Measurements from ENCODE around the gene MALT1.
A peak's percentile ranks its signal among the peaks of the same experiment; 100 is the strongest.
"Not testable (repeated sequence)": the region's sequence is repeated elsewhere in the genome, so short reads cannot be mapped to it uniquely, and the experiment has no call there.

Gene MALT1

DNA sequence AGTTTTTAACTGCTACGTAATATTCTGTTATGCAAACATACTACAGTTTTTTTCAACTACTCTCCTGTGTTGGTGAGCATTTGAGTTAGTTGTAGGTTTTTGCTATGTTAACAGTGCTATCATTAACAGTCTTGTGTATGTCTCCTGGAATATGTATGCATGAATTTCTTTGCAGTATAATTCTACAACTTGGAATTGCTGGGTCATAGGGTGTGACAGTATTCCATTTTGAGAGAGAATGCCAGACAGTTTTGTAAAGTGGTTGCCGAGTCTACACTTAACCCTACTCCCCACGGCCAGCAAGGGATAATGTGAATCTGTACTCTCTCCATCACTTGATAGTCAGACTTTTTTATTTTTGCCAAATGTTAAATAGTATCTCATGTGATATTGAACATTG lies 67.1 kb downstream of the MALT1 start:
- no peak for DNase-seq

DNA sequence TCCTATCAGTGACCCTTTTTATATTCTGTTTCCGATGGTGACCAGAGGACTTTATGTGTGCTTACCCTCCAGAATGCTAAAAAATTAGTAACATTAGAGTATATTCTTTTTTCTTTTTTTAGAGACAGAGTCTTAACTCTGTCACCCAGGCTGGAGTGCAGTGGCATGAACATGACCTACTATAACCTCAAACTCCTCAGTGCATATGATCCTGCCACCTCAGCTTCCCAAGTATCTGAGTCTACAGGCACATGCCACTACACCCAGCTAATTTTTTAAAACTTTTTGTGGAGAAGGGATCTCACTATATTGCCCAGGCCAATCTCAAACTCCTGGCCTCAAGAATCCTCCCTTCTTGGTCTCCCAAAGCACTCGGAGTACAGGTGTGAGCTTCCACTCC lies 74.6 kb downstream of the MALT1 start:
- no peak for DNase-seq

DNA sequence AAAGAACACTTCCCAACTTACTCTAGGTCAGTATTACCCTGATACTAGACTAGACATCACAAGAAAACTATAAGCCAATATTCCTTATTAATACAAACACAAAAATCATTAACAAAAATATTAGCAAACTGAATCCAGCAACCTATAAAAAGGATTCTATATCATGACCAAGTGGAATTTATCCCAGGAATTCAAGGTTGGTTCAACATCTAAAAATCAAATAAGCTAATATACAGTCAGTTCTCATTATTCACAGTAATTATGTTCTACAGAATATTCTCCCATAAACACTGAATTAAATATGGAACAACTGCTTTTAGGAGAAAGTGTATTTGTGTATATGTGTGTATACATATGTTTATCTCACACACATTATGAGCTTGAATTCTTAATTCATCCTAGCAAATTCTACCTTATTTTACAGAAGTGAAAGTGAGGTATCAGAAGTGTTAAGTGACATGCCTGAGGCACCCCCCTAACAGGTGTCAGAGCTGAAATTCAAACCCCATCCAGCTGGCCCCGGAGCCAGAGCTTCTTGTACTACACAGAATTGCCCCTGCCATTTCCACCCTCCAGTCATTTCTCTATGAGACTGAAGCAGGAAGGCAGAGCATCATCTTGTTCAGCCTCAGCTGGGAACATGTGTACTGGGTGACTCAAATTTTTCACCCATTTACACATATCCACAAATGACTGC lies 77.8 kb downstream of the MALT1 start:
- no peak for DNase-seq

DNA sequence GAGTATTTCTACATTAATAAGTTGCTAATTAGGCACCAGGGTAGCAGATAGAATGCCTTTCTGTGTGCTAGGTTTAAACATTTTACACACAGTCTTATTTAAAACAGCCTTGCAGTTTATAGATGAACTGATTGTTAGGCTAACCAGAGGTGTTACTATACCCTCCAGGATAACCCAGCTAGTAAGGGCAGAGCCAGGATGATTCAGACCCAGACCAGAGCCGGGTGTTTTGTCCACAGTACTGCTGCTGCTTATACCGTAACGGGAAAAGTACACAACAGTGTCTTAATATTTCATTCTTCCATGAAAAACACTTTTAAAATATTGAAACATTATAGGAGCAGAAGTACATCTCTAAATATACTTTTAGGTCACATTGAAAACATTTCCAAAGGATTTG lies 82.7 kb downstream of the MALT1 start:
- DNase-seq: no peak

DNA sequence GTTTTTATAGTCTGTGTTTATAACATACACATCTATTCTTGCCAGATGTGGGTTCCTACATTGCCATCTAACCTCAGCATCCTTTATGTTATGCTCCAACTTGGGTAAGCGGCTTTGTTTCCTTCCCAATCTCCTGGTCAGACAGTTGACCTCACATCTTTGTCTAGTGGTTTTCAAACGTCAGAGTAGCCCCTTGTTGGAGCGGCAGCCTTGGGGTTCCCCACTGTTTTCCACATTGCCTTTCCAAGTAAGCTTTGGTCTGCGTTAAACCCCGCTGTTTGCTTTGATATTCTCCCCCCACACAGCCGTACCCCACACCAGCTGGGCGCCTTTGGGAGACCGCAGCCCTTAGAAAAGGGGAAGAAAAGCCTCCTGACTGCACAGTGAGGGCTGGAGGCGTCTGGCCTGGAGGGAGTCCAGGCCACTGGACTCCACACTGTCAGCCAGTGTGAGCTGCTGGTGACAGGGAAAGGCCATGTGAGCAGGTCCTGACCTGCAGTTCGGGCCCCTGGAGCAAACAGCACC lies 83.3 kb downstream of the MALT1 start:
- no peak for DNase-seq

DNA sequence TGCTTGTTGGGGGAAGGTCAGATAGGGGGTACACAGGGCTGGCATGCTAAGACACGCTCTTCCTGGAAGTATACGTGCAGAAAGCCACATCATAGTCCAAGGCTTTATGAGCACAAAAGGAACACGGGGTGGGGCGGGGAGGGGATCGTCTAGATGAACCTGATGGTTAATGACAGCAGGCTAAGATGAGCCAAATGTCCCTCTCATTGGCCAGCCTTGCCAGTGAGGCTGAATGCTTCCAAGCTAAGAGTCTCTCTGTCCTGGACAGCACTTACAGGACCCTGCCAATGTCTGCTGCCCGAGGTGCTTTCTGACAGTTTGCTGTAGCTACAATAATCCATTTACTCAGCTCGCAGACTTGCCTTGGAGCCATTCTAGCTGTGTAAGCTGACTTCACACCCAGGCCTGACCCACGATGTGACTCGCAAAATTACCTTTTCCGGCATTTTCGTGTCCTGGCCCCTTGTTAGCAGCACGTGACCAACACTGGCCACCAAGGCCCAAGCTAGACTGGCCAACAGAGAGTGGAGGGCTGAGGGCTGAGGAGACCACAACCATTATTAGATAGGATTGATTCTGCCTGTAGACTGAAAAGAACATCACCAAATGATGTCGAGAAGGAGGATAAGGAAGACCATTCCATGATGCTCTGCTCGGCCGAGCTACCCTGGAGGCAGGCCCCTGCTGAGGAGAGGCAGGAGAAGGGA lies 84.2 kb downstream of the MALT1 start:
- DNase-seq: no peak

DNA sequence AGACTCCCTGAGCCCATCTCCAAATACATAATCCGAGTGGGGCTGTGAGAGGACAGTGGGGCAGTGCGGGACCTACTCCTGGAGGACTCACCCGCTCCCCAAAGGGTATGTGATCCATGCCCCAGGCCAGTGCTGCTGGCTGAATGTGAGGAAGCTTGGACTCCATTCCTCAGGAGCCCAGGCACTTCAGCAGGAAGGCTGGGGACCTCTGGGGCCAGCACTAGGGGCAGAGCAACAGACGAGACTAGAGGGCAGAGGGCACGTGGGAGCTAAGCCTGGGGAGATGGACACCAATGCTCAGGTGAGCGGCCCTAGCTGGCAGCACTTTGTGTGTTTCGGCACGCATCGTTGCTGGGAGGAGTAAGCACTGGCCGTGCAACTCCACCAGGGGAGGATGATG lies 84.9 kb downstream of the MALT1 start:
- no peak for DNase-seq

DNA sequence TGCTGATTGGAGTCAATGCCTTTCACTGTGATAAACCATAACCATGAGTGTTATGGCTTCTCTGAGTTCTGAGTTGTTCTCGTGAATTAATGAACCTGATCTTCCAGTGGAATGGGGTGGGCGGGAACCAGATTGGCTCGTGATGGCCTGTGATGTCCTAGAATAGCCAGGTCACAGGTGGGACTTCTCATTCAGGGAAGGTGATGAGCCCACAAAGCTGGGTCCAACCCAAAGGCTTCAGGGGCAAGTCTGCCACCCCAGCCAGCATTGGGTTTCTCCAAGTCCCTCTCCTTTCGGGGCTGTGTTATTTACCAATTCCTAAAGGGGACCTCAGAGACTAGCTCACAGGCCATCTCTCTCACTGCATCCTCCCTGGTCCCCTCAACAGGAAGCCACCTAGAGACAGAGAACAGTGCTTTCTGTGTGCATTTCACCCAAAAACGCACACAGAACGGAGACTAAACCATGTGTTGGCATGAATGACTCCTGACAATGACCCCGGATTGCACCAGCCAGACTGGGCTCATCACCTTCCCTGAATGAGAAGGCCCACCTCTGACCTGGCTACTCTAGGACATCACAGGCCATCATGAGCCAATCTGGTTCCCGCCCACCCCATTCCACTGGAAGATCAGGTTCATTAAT lies 85.5 kb downstream of the MALT1 start:
- no peak for DNase-seq

DNA sequence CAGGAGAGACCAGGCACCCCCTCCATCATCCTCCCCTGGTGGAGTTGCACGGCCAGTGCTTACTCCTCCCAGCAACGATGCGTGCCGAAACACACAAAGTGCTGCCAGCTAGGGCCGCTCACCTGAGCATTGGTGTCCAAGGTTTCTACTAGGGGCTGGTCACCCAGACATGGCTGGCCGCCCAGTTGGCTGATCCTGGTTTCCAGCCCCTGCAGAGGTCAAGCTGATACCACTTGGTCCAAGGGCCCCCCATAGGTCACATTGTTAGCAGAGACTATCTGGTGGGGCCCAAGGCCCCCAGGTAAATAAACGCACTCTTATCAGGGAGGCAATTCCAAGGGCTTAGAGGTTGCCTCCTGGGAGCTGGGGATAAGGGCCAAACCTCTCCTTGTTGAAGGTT lies 86.1 kb downstream of the MALT1 start:
- not testable (repeated sequence) for DNase-seq

DNA sequence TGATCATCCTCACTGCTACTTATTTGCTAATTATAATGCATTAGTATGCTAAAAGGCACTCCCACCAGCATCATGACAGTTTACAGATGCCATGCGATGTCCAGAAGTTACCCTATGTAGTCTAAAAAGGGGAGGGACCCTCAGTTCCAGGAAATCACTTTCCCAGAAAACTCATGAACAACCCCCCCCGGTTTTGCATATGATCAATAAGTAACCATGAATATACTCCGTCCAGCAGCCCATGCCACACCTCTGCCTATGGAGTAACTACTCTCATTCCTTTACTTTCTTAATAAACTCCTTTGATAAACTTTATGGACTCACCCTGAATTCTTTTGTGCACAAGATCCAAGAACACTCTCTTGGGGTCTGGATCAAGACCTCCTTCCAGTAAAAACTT lies 86.8 kb downstream of the MALT1 start:
- DNase-seq: no peak

DNA sequence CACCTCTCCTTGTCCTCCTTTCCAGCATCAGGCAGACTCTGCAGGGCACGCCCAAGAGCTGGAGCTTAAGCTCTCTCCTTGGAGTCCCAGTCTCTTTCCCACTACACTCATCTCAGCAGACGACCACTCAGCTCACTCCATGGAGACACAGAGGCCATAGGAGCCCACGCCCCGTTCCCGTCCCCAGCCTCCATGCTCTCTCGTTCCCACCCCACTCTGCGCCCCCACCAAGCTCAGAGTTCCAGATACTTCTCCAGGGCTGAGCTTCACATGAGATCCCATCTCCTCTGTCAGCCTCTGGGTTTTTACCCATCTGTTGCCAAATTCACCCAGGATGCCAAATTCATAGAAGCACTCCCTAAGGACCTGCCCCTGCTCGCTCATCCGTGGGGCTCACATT lies 87.3 kb downstream of the MALT1 start:
- DNase-seq: no peak

DNA sequence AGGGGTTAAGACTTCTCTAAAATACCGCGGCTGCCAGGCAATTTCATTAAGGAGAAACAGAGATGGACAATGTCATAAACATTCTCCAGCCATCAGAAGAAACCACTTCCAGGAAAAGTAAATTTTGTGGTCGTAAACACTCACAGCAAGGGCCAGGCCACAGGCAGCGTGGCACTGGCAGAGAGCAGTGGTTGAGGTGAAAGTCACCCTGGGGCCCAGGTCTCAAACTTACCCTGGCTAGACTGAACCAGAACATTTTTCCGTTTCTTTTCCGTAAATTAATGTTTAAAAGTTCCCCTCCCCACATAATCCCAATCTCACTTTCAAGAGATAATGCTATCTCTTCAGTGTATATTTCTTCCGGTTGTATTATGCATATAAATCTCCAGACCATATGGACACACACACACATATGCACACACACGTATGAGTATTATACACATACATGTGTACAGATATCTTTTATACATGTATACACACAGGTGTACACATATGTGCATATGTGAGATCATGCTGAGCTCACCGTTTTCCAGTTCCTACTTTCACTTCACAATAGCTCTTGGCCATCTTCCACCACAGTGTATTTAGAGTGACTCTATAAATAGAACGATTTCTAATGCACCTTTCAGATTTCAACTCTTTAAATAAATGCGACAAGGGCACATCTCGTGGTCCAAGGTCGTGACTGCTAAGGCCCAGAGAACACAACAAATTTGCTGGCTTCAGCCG lies 90.1 kb downstream of the MALT1 start:
- no peak for DNase-seq

DNA sequence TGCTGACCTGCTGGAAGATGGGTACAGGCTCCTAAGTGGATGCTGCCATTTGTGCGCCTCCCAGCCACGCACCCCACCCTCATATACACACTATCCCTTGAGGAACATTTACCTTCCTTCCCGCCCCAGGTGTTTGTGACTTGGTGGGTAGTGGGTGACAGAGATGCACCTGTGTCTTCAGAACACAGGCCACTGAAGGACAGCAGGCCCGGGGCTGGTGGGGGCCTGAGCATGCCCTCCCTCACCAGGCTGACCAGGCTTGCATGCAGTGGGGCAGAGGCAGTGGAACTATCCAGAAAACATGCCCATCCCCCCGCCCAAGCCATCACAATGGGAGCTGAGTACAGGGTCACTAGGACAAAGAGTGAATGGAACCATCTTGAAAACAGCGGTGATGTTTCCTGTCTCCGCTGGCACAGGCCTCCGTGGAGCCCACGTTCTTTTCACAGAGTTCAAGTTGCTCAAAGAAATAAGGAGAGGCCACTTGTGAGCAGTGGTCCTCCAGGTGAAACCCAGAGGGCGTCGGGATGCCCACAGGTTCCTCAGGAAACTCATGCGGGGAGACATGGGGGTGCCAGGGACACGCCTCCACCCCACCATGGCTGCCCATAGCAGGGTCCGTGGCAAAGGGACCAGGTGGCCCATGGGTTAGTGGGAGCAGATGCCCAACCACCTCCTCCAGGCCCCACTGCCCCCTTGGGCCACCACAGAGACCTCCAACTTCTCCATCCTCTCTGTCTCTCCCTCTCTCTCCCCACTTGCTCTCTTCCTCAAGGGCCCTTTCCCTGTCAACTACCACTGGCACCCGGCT lies 90.9 kb downstream of the MALT1 start:
- DNase-seq: no peak

DNA sequence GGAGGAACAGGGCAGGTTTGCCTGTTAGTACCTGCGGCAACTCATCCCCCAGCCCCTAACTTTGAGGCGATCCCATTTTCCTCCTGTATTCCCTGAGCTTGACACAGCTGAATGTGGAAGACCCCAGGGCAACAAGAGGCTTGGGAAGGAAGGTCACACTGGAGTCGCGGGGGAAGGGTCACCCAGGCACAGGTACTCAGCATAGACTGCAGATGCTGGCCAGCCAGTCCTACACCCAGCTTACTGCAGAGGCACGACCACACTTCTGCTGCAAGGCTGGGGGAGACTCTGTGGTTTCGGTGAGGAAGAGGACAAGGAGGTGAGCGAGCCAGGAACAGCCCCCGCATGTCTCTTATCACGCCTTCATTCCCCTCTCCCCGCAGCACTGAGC lies 91.5 kb downstream of the MALT1 start:
- no peak for DNase-seq

DNA sequence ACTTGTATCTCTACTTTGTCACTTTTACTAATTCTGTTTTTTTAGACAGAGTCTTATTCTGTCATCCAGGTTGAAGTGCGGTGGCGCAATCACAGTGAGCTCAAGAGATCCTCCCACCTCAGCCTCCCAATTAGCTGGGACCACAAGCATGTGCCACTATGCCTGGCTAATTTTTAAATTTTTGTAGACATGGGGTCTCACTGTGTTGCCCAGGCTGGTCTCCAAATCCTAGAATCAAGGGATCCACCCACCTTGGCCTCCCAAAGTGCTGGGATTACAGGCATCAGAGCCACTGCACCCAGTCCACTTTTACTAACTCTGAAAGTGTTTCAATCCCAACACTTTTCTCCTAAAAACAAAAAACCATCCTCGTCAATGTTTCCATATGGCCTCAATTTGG lies 94.9 kb downstream of the MALT1 start:
- no peak for DNase-seq

DNA sequence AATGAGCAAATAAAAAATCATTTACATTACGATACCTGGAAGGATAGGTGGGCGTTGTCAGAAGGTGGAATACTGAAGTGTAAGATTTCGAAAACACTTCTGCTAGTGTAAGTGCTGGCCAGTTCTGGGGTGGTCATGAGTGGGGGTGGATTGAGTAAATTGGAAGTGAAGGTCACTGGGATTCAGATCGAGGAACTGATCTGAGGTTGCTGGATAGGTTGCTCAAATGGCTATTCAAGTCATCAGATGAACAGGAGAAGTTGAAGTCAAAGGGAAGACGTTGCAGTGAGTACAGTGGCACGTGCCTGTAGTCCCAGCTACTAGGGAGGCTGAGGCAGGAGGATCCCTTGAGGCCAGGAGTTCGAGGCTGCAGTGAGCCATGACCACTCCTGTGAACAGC lies 95.7 kb downstream of the MALT1 start:
- no peak for DNase-seq

DNA sequence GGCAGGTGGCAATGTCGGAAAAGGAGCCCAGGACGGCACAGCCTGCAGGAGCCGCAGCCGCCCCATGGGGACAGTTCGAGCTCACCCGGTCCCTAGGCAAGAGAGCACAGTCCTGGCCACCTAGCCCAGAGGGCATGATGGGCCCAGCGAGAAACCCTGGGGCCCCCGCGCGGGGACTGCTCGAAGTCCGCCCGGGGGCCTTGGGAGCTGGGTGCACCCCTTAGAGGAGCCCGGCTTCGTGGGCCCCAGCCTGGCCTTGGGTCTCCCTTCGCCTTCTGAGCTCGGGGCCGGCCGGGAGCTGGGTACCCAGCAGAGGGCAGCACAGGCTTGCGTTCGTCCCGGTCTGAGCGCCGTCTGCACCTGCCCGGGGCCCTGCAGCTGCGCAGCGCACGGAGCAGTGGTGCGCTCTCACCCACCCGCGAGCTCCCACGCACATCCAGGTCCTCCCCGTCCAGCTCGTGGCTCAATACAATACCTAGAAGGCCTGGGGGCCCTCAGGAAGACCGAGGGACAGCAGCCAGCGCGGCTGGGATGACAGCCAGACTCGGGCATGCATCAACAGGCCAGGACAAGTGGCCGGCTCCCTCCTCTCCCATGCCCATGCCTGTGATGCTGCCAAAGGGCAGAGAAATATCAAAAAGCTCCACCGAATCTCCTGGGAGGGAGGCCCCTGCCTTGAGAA lies 97.2 kb downstream of the MALT1 start:
- peak; percentile 29 for DNase-seq

DNA sequence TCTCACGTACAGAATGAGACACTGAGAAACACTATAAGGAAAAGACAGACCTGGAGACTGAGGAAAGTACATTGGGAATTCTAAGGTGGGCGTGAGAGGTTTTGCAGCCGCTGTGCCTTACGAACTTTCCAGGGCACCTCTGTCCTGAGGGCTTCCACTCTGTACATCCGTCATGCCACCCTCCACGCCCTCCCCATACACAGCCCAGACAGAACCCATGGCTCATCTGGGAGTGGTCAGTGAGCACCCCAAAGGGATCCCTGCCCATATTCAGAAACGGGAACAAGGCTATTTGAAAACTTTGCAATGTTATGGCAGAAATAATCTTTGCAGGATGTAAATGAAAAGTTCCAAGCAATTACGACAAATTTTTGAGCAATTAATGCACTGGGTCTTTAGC lies 98.1 kb downstream of the MALT1 start:
- DNase-seq: no peak

DNA sequence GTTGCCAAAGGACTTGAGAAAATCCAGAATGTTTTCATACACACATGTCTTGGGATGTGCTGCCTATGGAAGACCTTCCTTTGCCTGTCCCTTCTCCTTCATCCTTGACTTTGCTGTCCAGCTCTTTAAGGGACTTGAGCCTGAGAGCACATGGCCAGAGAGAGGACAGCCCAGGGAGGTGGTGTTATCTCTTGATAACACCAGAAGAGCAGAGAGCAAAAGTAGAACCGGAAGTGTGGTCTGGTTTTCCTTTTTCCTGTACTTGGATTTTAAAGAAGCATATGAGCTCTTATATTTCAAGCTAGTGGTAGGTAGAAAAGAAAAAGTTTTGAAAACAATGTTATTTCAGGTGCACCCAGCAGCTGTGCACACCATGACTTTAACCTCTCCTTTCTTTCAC lies 99.3 kb downstream of the MALT1 start:
- no peak for DNase-seq

DNA sequence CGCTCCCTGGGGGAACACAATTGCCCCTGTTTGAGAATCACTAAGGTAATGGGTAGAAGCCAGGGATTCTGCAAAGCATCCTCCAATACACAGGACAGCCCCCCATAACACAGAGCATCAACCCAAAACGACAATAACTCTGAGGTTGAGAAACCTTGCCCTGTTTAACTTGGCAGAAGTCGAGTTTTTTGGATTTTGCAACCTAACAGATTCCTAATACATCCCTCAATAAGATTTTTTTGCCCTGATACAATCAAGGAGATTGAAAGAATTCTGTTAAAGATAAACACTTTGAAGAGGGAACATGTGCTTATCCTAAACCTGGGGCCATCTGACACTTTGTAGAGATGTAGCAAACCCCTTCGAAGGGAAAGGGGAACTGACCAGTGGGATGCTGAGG lies 100.9 kb downstream of the MALT1 start:
- DNase-seq: no peak

DNA sequence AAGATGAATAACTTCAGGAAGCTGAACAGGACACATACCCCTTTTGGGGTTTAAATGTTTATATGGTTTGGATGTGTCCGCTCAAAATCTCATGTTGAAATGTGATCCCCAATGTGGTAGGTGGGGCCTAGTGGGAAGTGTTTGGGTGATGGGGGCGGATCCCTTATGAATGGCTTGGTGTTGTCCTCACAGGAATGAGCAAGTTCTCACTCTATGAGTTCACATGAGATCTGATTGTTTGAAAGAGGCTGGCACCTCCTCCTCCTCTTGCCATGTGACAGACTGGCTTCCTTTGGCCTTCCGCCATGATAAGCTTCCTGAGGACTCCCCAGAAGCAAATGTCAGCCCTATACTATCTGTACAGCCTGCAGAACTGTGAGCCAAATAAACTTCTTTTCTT lies 104.8 kb downstream of the MALT1 start:
- DNase-seq: no peak

DNA sequence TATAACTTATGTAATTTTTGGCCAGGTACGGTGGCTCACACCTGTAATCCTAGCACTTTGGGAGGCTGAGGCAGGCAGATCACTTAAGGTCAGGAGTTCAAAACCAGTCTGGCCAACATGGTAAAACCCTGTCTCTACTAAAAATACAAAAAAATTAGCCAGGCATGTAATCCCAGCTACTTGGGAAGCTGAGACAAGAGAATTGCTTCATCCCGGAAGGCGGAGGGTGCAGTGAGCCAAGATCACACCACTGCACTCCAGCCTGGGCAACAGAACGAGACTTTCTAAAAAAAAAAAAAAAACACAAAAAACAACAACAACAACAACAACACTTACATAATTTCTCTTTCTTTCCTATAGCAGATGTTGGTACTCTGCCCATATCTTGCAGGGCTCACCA lies 105.3 kb downstream of the MALT1 start:
- not testable (repeated sequence) for DNase-seq
